MM.1S (cell line): ENCODE measurements around the gene ALB.

ENCODE experiments used
- DNase-seq: peaks from one replicate; pipeline ENCODE4 v3.0.0-alpha.2; 2015
- H2AFZ ChIP-seq: fragments of 300-600 bp; sonication (generic); 2 replicates; pipeline ENCODE4 v1.6.0; 2016; ENCODE audit warnings: antibody characterized with exemption, low read length
- H3F3A ChIP-seq: fragments of 300-600 bp; sonication (generic); 2 replicates; pipeline ENCODE4 v1.6.1; 2016; ENCODE audit warnings: mild to moderate bottlenecking, antibody characterized with exemption, low read length, moderate library complexity, mixed read lengths; ENCODE audit not compliant: insufficient read depth
- H3K27ac ChIP-seq: fragments of 300-600 bp; sonication (generic); 2 replicates; pipeline ENCODE4 v1.5.1; 2016; ENCODE audit warnings: mild to moderate bottlenecking, low read length
- H3K27me3 ChIP-seq: fragments of 300-600 bp; sonication (generic); replicated peaks from 2 replicates; pipeline ENCODE4 v1.6.0; 2016; ENCODE audit warnings: low read length; ENCODE audit not compliant: insufficient read depth
- H3K36me3 ChIP-seq: fragments of 300-600 bp; sonication (generic); replicated peaks from 2 replicates; pipeline ENCODE4 v1.6.1; 2016; ENCODE audit warnings: mild to moderate bottlenecking, low read length, mixed read lengths; ENCODE audit not compliant: insufficient read depth
- H3K4me1 ChIP-seq: fragments of 300-600 bp; sonication (generic); 2 replicates; pipeline ENCODE4 v1.6.1; 2016; ENCODE audit warnings: low read length, mixed read lengths
- H3K4me2 ChIP-seq: fragments of 300-600 bp; sonication (generic); 2 replicates; pipeline ENCODE4 v1.6.0; 2016; ENCODE audit warnings: low read depth, low read length
- H3K4me3 ChIP-seq: fragments of 300-600 bp; sonication (generic); 2 replicates; pipeline ENCODE4 v1.5.1; 2016; ENCODE audit warnings: low read length, mixed read lengths
- H3K79me2 ChIP-seq: fragments of 300-600 bp; sonication (generic); 2 replicates; pipeline ENCODE4 v1.6.1; 2016; ENCODE audit warnings: mixed run types, low read length, mixed read lengths
- H3K9ac ChIP-seq: fragments of 300-600 bp; sonication (generic); 2 replicates; pipeline ENCODE4 v1.6.1; 2016; ENCODE audit warnings: low read length, mixed read lengths
- H3K9me2 ChIP-seq: fragments of 300-600 bp; sonication (generic); replicated peaks from 2 replicates; pipeline ENCODE4 v1.6.1; 2016; ENCODE audit warnings: mild to moderate bottlenecking, low read length, mixed read lengths; ENCODE audit not compliant: insufficient read depth
- H3K9me3 ChIP-seq: fragments of 300-600 bp; sonication (generic); replicated peaks from 2 replicates; pipeline ENCODE4 v1.6.1; 2016; ENCODE audit warnings: mild to moderate bottlenecking, low read length, mixed read lengths; ENCODE audit not compliant: insufficient read depth
- H4K20me1 ChIP-seq: fragments of 300-600 bp; sonication (generic); 2 replicates; pipeline ENCODE4 v1.6.1; 2016; ENCODE audit warnings: mild to moderate bottlenecking, low read length, moderate library complexity, mixed read lengths; ENCODE audit not compliant: insufficient read depth
- EZH2 ChIP-seq: fragments of 300-600 bp; sonication (generic); optimal IDR thresholded peaks from 2 replicates; pipeline ENCODE3; 2017; ENCODE audit warnings: low read depth, mild to moderate bottlenecking, antibody characterized with exemption, low read length, mixed read lengths
- EZH2phosphoT487 ChIP-seq: fragments of 300-600 bp; sonication (generic); IDR thresholded peaks from 2 replicates; pipeline ENCODE4 v1.6.1; 2018; ENCODE audit warnings: antibody characterized with exemption, low read length
- TF ChIP-seq, protein P1 (sequence below): fragments of 300-600 bp; sonication (generic); IDR thresholded peaks from 2 replicates; pipeline ENCODE4 v1.5.1; 2016; ENCODE audit warnings: antibody characterized with exemption, low read length, mixed read lengths

Gene ALB

DNA sequence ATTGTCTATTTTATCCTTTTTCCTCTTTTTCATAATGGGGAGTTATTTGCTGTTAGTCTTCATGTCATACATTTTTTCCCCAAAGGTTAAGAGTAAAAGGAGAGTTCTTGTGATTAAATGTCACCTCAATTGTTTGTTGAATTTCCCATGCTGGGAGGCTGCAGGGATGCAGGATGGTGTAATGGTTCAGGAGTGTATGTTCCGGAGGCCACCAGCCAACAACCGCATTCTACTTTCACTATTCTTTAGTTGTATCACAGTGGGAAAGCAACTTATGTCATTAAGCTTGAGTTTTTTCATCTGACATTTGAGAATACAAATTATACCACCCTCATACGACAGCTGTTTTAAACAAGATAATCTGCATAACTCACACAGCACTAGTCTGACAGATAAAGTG, 47.3 kb downstream of the ALB start:
- H3F3A ChIP-seq = no peaks in the 10 kb centered on the region
- no peak overlapping the region for H3K27ac ChIP-seq
- H3K4me3 ChIP-seq = no peak overlapping the region
- H3K4me1 ChIP-seq = no peaks in the 10 kb centered on the region
- H2AFZ ChIP-seq = no peak overlapping the region
- H3K9ac ChIP-seq = no peak overlapping the region
- no peaks in the 10 kb centered on the region for H3K27me3 ChIP-seq
- no peaks in the 10 kb centered on the region for H4K20me1 ChIP-seq
- no peaks in the 10 kb centered on the region for H3K9me2 ChIP-seq
- no peak for DNase-seq
- TF ChIP-seq EZH2 = no peak
- TF ChIP-seq, protein P1, sequence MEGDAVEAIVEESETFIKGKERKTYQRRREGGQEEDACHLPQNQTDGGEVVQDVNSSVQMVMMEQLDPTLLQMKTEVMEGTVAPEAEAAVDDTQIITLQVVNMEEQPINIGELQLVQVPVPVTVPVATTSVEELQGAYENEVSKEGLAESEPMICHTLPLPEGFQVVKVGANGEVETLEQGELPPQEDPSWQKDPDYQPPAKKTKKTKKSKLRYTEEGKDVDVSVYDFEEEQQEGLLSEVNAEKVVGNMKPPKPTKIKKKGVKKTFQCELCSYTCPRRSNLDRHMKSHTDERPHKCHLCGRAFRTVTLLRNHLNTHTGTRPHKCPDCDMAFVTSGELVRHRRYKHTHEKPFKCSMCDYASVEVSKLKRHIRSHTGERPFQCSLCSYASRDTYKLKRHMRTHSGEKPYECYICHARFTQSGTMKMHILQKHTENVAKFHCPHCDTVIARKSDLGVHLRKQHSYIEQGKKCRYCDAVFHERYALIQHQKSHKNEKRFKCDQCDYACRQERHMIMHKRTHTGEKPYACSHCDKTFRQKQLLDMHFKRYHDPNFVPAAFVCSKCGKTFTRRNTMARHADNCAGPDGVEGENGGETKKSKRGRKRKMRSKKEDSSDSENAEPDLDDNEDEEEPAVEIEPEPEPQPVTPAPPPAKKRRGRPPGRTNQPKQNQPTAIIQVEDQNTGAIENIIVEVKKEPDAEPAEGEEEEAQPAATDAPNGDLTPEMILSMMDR = no peak
- TF ChIP-seq EZH2phosphoT487 = no peak
- H3K36me3 ChIP-seq = no peaks in the 10 kb centered on the region
- no peak overlapping the region for H3K4me2 ChIP-seq
- no peaks in the 10 kb centered on the region for H3K79me2 ChIP-seq
- no peaks in the 10 kb centered on the region for H3K9me3 ChIP-seq

- no peaks in the 10 kb centered on the region for H3F3A ChIP-seq
- no peaks in the 10 kb centered on the region for H3K27me3 ChIP-seq
- no peaks in the 10 kb centered on the region for H3K36me3 ChIP-seq
- no peaks in the 10 kb centered on the region for H3K79me2 ChIP-seq
- no peak overlapping the region for H3K4me3 ChIP-seq
- no peak overlapping the region for H2AFZ ChIP-seq
- H3K9ac ChIP-seq = no peak overlapping the region
- no peaks in the 10 kb centered on the region for H3K4me1 ChIP-seq
- H3K9me2 ChIP-seq = no peaks in the 10 kb centered on the region
- no peaks in the 10 kb centered on the region for H4K20me1 ChIP-seq
- H3K4me2 ChIP-seq = no peak overlapping the region
- H3K9me3 ChIP-seq = no peaks in the 10 kb centered on the region
- DNase-seq = no peak
- no peak overlapping the region for H3K27ac ChIP-seq
- TF ChIP-seq EZH2 (no peak), EZH2phosphoT487 (no peak)
- TF ChIP-seq, protein P1 = no peak
Measured at GRCh38 chr4:73451981-73452747, 48.1 kb downstream of the ALB start.

- H3K79me2 ChIP-seq = no peaks in the 10 kb centered on the region
- no peak for DNase-seq
- H3K4me3 ChIP-seq = no peak overlapping the region
Measured at GRCh38 chr4:73452953-73453700, 49.0 kb downstream of the ALB start.

More at GRCh38 chr4:73452953-73453700, 49.0 kb downstream of the ALB start:
- no peaks in the 10 kb centered on the region for H3K36me3 ChIP-seq
- TF ChIP-seq EZH2phosphoT487 = no peak
- TF ChIP-seq, protein P1 = no peak
- TF ChIP-seq EZH2 = no peak
- no peak overlapping the region for H2AFZ ChIP-seq
- H3F3A ChIP-seq = no peaks in the 10 kb centered on the region
- H3K4me2 ChIP-seq = no peak overlapping the region
- H3K9me3 ChIP-seq = no peaks in the 10 kb centered on the region
- no peaks in the 10 kb centered on the region for H4K20me1 ChIP-seq
- no peaks in the 10 kb centered on the region for H3K4me1 ChIP-seq
- H3K9ac ChIP-seq = no peak overlapping the region
- no peak overlapping the region for H3K27ac ChIP-seq
- H3K27me3 ChIP-seq = no peaks in the 10 kb centered on the region
- no peaks in the 10 kb centered on the region for H3K9me2 ChIP-seq
